ENCODE data around the gene MINK1. TPM values are rescaled to one million over a fixed set of nuclear protein-coding genes. Genes with fewer than 3 reads are reported as not detected.

Gene MINK1
- 39.4 and 40.6 TPM in 2 replicates for total RNA-seq

GRCh38 chr17:4833178-4833940, at the start of gene MINK1:
Gene MINK1, plus strand, starts transcription at chr17:4833340. Its CDS starts 244 bp downstream, at chr17:4833584.

GRCh38 chr17:4786106-4786511, 47.0 kb upstream of the MINK1 start, which contains the start of gene VMO1:
Gene VMO1, minus strand, starts transcription at chr17:4786364. Its CDS starts 12 bp downstream, at chr17:4786352.

GRCh38 chr17:4788807-4789700, 44.1 kb upstream of the MINK1 start, which contains the start of gene GLTPD2:
Gene GLTPD2, plus strand, starts transcription at chr17:4788964. Its CDS starts 48 bp downstream, at chr17:4789012.

GRCh38 chr17:4802228-4802627, 30.9 kb upstream of the MINK1 start, which contains the start of gene C17orf114:
Gene C17orf114, minus strand, starts transcription at chr17:4802328.

GRCh38 chr17:4806777-4807604, 26.1 kb upstream of the MINK1 start, which contains the start of gene PLD2:
Gene PLD2, plus strand, starts transcription at chr17:4807152. Its CDS starts 621 bp downstream, at chr17:4807773.

GRCh38 chr17:4899341-4900230, 66.4 kb downstream of the MINK1 start, which contains the start of gene C17orf107:
Gene C17orf107, plus strand, starts transcription at chr17:4899536. Its CDS starts 227 bp downstream, at chr17:4899763.

GRCh38 chr17:4903051-4903818, 70.1 kb downstream of the MINK1 start, which contains the start of gene CHRNE:
Gene CHRNE, minus strand, starts transcription at chr17:4903098. Its CDS starts 35 bp downstream, at chr17:4903063.

GRCh38 chr17:4931963-4932362, 98.8 kb downstream of the MINK1 start, which contains the start of gene GP1BA:
Gene GP1BA, plus strand, starts transcription at chr17:4932277. Its CDS starts 328 bp downstream, at chr17:4932605.

GRCh38 chr17:4939796-4940554, 106.8 kb downstream of the MINK1 start, which contains the start of the genes RNF167 and SLC25A11:
Gene RNF167, plus strand, starts transcription at chr17:4940268. Its CDS starts 642 bp downstream, at chr17:4940910.
Gene SLC25A11, minus strand, starts transcription at chr17:4940046. Its CDS starts 136 bp downstream, at chr17:4939910.

Other genes with a start within 250 kb of the MINK1 start
- gene SMTNL2, start 248.8 kb upstream of the MINK1 start, total RNA-seq: 0.15 and 1.2 TPM in 2 replicates
- not detected in 2 replicates for gene ALOX15, start 191.7 kb upstream of the MINK1 start, total RNA-seq
- gene PELP1, start 129.2 kb upstream of the MINK1 start, total RNA-seq: 31.1 and 36.1 TPM in 2 replicates
- gene ARRB2, start 122.7 kb upstream of the MINK1 start, total RNA-seq: 3.8 and 4.6 TPM in 2 replicates
- 14.0 and 15.9 TPM in 2 replicates for gene MED11, start 101.9 kb upstream of the MINK1 start, total RNA-seq
- 0.15 and 0.33 TPM in 2 replicates for gene ZMYND15, start 93.5 kb upstream of the MINK1 start, total RNA-seq
- gene CXCL16, start 93.4 kb upstream of the MINK1 start, total RNA-seq: 2.0 TPM in 1 of 2 replicates, not detected in the other
- not detected in 2 replicates for gene TM4SF5, start 61.5 kb upstream of the MINK1 start, total RNA-seq
- 0.83 and 1.0 TPM in 2 replicates for gene VMO1, start 47.0 kb upstream of the MINK1 start, total RNA-seq
- not detected in 2 replicates for gene GLTPD2, start 44.4 kb upstream of the MINK1 start, total RNA-seq
- gene PSMB6, start 37.2 kb upstream of the MINK1 start, total RNA-seq: 97.4 and 218 TPM in 2 replicates
- 29.8 and 30.1 TPM in 2 replicates for gene PLD2, start 26.2 kb upstream of the MINK1 start, total RNA-seq
- 1.9 and 5.0 TPM in 2 replicates for gene C17orf107, start 66.2 kb downstream of the MINK1 start, total RNA-seq
- 0.87 and 1.2 TPM in 2 replicates for gene CHRNE, start 69.8 kb downstream of the MINK1 start, total RNA-seq
- gene GP1BA, start 98.9 kb downstream of the MINK1 start, total RNA-seq: not detected in 2 replicates
- 49.3 and 52.8 TPM in 2 replicates for gene SLC25A11, start 106.7 kb downstream of the MINK1 start, total RNA-seq
- 24.0 and 30.8 TPM in 2 replicates for gene RNF167, start 106.9 kb downstream of the MINK1 start, total RNA-seq
- gene PFN1, start 115.2 kb downstream of the MINK1 start, total RNA-seq: 605 and 662 TPM in 2 replicates
- 2.3 and 3.6 TPM in 2 replicates for gene ENO3, start 117.8 kb downstream of the MINK1 start, total RNA-seq
- gene SPAG7, start 134.5 kb downstream of the MINK1 start, total RNA-seq: 43.2 and 56.1 TPM in 2 replicates
- 16.7 and 20.3 TPM in 2 replicates for gene CAMTA2, start 154.3 kb downstream of the MINK1 start, total RNA-seq
- gene INCA1, start 164.2 kb downstream of the MINK1 start, total RNA-seq: 0.66 TPM in 1 of 2 replicates, not detected in the other
- 65.3 and 110 TPM in 2 replicates for gene KIF1C, start 164.6 kb downstream of the MINK1 start, total RNA-seq
- gene SLC52A1, start 202.1 kb downstream of the MINK1 start, total RNA-seq: under 0.01 TPM in 1 of 2 replicates, not detected in the other
- 1.5 and 1.9 TPM in 2 replicates for gene ZFP3, start 245.1 kb downstream of the MINK1 start, total RNA-seq

All from smooth muscle cell of trachea (primary cell).